ENCODE data around the gene PGLYRP3.

PGLYRP3 gene

GRCh38 chr1:153248176-153248879 is 64.4 kb downstream of the PGLYRP3 start:
- H3K36me3 ChIP-seq (ENCODE audit: control insufficient read depth in 5 of 5, insufficient read depth in 5 of 5, low read length in 5 of 5): no peaks in the 10 kb centered on the region

More at GRCh38 chr1:153248176-153248879, 64.4 kb downstream of the PGLYRP3 start:
- Histone ChIP-seq H3K27me3 (ENCODE audit: control insufficient read depth in 5 of 5, insufficient read depth in 4 of 5, low read length in 5 of 5) (peaks cover 0 to 14% (median 2%) of the 10 kb centered on the region in 5 donors), H3K4me1 (ENCODE audit: control insufficient read depth in 5 of 5, insufficient read depth in 5 of 5, low read length in 5 of 5) (peaks cover 0 to 9% (median 2%) of the 10 kb centered on the region in 5 donors), H3K27ac (ENCODE audit: low read depth, low read length) (no peak overlapping the region), H3K4me3 (ENCODE audit: low read depth in 1 of 5, low read length in 5 of 5) (no peak overlapping the region), H3K9ac (ENCODE audit: low read length in 5 of 5) (no peak overlapping the region), H3K9me3 (ENCODE audit: control insufficient read depth in 5 of 5, low read length in 5 of 5) (no peaks in the 10 kb centered on the region)
